Thyroid gland (tissue), 4 donors: ENCODE measurements around the gene MYOF.

Experiments
- POLR2A ChIP-seq, 2 donors: fragments of 450-650 bp; IDR thresholded peaks; one replicate each; pipeline ENCODE4 v1.6.1; 2017; ENCODE audit warnings: antibody characterized with exemption in 2 of 2, mild to moderate bottlenecking in 2 of 2, moderate library complexity in 1 of 2
- TF ChIP-seq, protein P1 (sequence below), 6 experiments: fragments of 200-600 bp in 3 of 6; fragments of 450-650 bp in 3 of 6; sonication (generic) in 3 of 6; IDR thresholded peaks; one replicate each; pipeline ENCODE4 v1.5.1; 2016 to 2019; ENCODE audit warnings: antibody characterized with exemption in 6 of 6, mild to moderate bottlenecking in 2 of 6, inconsistent platforms in 1 of 6, moderate library complexity in 1 of 6

- TF ChIP-seq, protein P1, sequence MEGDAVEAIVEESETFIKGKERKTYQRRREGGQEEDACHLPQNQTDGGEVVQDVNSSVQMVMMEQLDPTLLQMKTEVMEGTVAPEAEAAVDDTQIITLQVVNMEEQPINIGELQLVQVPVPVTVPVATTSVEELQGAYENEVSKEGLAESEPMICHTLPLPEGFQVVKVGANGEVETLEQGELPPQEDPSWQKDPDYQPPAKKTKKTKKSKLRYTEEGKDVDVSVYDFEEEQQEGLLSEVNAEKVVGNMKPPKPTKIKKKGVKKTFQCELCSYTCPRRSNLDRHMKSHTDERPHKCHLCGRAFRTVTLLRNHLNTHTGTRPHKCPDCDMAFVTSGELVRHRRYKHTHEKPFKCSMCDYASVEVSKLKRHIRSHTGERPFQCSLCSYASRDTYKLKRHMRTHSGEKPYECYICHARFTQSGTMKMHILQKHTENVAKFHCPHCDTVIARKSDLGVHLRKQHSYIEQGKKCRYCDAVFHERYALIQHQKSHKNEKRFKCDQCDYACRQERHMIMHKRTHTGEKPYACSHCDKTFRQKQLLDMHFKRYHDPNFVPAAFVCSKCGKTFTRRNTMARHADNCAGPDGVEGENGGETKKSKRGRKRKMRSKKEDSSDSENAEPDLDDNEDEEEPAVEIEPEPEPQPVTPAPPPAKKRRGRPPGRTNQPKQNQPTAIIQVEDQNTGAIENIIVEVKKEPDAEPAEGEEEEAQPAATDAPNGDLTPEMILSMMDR (IDR thresholded peaks at IDR 0.05), result no peak
- no peak for TF ChIP-seq POLR2A (IDR thresholded peaks at IDR 0.05)
Observed at GRCh38 chr10:93505075-93505474, 22.9 kb upstream of the MYOF start.
